GM12878 (cell line): ENCODE measurements around the gene TSC2. TPM values are rescaled to one million over a fixed set of nuclear protein-coding genes. Genes with fewer than 3 reads are reported as not detected.

Experiments
- ATAC-seq: fragments of 200-7000 bp; cut with Tn5 transposase; 3 replicates; pipeline ENCODE4 v1.9.1; 2020; ENCODE audit warnings: mild to moderate bottlenecking, moderate library complexity
- BruUV-seq: library from RNA; stranded (reverse); fragments of 400-500 nt; replicated peaks from 2 replicates; lab custom pipeline; 2021; lab: Mats Ljungman, UMichigan
- CTCF ChIA-PET: fragments of 300-600 bp; sonication (Branson Sonifier 250); formaldehyde crosslinking; extraction: SDS; loops from one replicate; lab custom pipeline; 2021; ENCODE audit warnings: inconsistent platforms; lab: Yijun Ruan, JAX
- POLR2A ChIA-PET: fragments of 350-600 bp; formaldehyde crosslinking; extraction: SDS; loops from one replicate; lab custom pipeline; 2021; ENCODE audit warnings: inconsistent platforms; lab: Charles Lee
- RAD21 ChIA-PET: fragments of 300-600 bp; sonication (Branson Sonifier 250); formaldehyde crosslinking; loops from one replicate; lab custom pipeline; 2023; ENCODE audit warnings: antibody characterized with exemption; ENCODE audit not compliant: unreplicated experiment; lab: Charles Lee
- SMC1A ChIA-PET: fragments of 300-600 bp; sonication (Branson Sonifier 250); formaldehyde crosslinking; loops from one replicate; lab custom pipeline; 2023; ENCODE audit not compliant: unreplicated experiment, uncharacterized antibody; lab: Charles Lee
- DNase-seq: peaks from one replicate; pipeline ENCODE4 v3.0.0-alpha.2; 2011; ENCODE audit warnings: low read depth, low spot score
- FAIRE-seq: peaks from 3 replicates; lab custom pipeline; 2011; peaks lifted over from hg19 to GRCh38; lab: Jason Lieb, UNC
- H2AFZ ChIP-seq: 2 replicates; pipeline ENCODE4 v1.6.0; 2011; ENCODE audit warnings: low read depth, low read length, control low read depth; ENCODE audit not compliant: control insufficient read depth
- H3K27ac ChIP-seq: 2 replicates; pipeline ENCODE4 v1.5.1; 2011; ENCODE audit warnings: control low read depth; ENCODE audit not compliant: control insufficient read depth, insufficient read depth
- H3K27me3 ChIP-seq, 2 experiments: replicated peaks in 1 of 2; 2 replicates each; pipeline versions ENCODE4 v1.6.0 to v1.6.1; 2011; ENCODE audit warnings: low read length in 1 of 2; ENCODE audit not compliant: control insufficient read depth in 2 of 2, insufficient read depth in 2 of 2
- H3K36me3 ChIP-seq, 2 experiments: 2 replicates each; pipeline ENCODE4 v1.5.1; 2011; ENCODE audit warnings: low read length in 1 of 2; ENCODE audit not compliant: control insufficient read depth in 2 of 2, insufficient read depth in 2 of 2
- H3K4me1 ChIP-seq: 2 replicates; pipeline ENCODE4 v1.6.1; 2011; ENCODE audit warnings: mild to moderate bottlenecking, low read length, moderate library complexity, mixed read lengths; ENCODE audit not compliant: control insufficient read depth, insufficient read depth
- H3K4me2 ChIP-seq: 2 replicates; pipeline ENCODE4 v1.6.0; 2011; ENCODE audit warnings: control low read depth; ENCODE audit not compliant: control insufficient read depth, insufficient read depth
- H3K4me3 ChIP-seq: fragments of 200-600 bp; sonication (generic); 2 replicates; pipeline ENCODE4 v1.5.1; 2016
- H3K79me2 ChIP-seq: 2 replicates; pipeline ENCODE4 v1.6.0; 2011; ENCODE audit warnings: low read length; ENCODE audit not compliant: control insufficient read depth, insufficient read depth
- H3K9ac ChIP-seq: 2 replicates; pipeline ENCODE4 v1.8.0; 2011; ENCODE audit warnings: low read length, control low read depth, mixed read lengths; ENCODE audit not compliant: control insufficient read depth, insufficient read depth
- H3K9me3 ChIP-seq: replicated peaks from 3 replicates; pipeline ENCODE4 v1.5.1; 2011; ENCODE audit warnings: mild to moderate bottlenecking, low read length; ENCODE audit not compliant: control insufficient read depth, insufficient read depth
- H4K20me1 ChIP-seq: 2 replicates; pipeline ENCODE4 v1.6.0; 2011; ENCODE audit not compliant: control insufficient read depth, insufficient read depth
- ATF7 ChIP-seq: fragments of 450-650 bp; IDR thresholded peaks from 2 replicates; pipeline ENCODE4 v1.6.1; 2016; ENCODE audit warnings: low read depth, mild to moderate bottlenecking
- CBX5 ChIP-seq: sonication (generic); IDR thresholded peaks from 2 replicates; pipeline ENCODE4 v1.6.1; 2016; ENCODE audit warnings: low read depth, moderate library complexity, mild to moderate bottlenecking, inconsistent platforms
- CHD1 ChIP-seq: IDR thresholded peaks from 2 replicates; pipeline ENCODE4 v1.6.1; 2012; ENCODE audit warnings: low read depth, low read length, improper control_type of control experiment
- CREM ChIP-seq: IDR thresholded peaks from 2 replicates; pipeline ENCODE4 v1.6.1; 2014; ENCODE audit warnings: antibody characterized with exemption, low read depth
- MYC ChIP-seq: IDR thresholded peaks from 2 replicates; pipeline ENCODE4 v1.6.1; 2011; ENCODE audit warnings: mild to moderate bottlenecking, low read length, moderate library complexity, inconsistent platforms; ENCODE audit not compliant: insufficient read depth, insufficient replicate concordance, insufficient read length, severe bottlenecking
- PKNOX1 ChIP-seq: fragments of 450-650 bp; IDR thresholded peaks from 2 replicates; pipeline ENCODE4 v1.6.1; 2016; ENCODE audit warnings: mild to moderate bottlenecking
- RB1 ChIP-seq: fragments of 450-650 bp; formaldehyde crosslinking; IDR thresholded peaks from 2 replicates; pipeline ENCODE4 v1.6.1; 2017; ENCODE audit warnings: mild to moderate bottlenecking, borderline replicate concordance
- RBBP5 ChIP-seq: fragments of 200-600 bp; sonication (generic); conservative IDR thresholded peaks from 2 replicates; pipeline ENCODE4 v1.6.1; 2016
- SMARCA5 ChIP-seq: fragments of 450-650 bp; IDR thresholded peaks from 2 replicates; pipeline ENCODE4 v1.6.1; 2017; ENCODE audit warnings: mild to moderate bottlenecking
- SMC3 ChIP-seq: IDR thresholded peaks from 2 replicates; pipeline ENCODE4 v1.6.1; 2011; ENCODE audit warnings: low read length, improper control_type of control experiment, borderline replicate concordance
- SPI1 ChIP-seq: IDR thresholded peaks from 2 replicates; pipeline ENCODE4 v1.6.1; 2011; ENCODE audit warnings: low read depth, mild to moderate bottlenecking, low read length, moderate library complexity, borderline replicate concordance; ENCODE audit not compliant: insufficient read depth
- SUPT20H ChIP-seq: IDR thresholded peaks from 2 replicates; pipeline ENCODE4 v1.6.1; 2011; ENCODE audit warnings: low read depth, mild to moderate bottlenecking, low read length, moderate library complexity, borderline replicate concordance; ENCODE audit not compliant: control insufficient read depth
- TBL1XR1 ChIP-seq: IDR thresholded peaks from 2 replicates; pipeline ENCODE4 v1.6.1; 2012; ENCODE audit warnings: low read depth, low read length, improper control_type of control experiment
- USF2 ChIP-seq: IDR thresholded peaks from 2 replicates; pipeline ENCODE4 v1.6.1; 2011; ENCODE audit warnings: low read depth, low read length, improper control_type of control experiment, borderline replicate concordance
- ZNF274 ChIP-seq: IDR thresholded peaks from one replicate; pipeline ENCODE4 v1.8.0; 2011; ENCODE audit not compliant: insufficient read length, insufficient read depth
- ZSCAN29 ChIP-seq: fragments of 450-650 bp; IDR thresholded peaks from 2 replicates; pipeline ENCODE4 v1.6.1; 2017; ENCODE audit warnings: mild to moderate bottlenecking, moderate library complexity
- WGBS: methylation state at CpG from one replicate; pipeline ENCODE4 v1.1.6; 2016; ENCODE audit warnings: low lambda C conversion rate; ENCODE audit not compliant: insufficient replicate concordance, insufficient coverage; ENCODE audit errors: missing lambda C conversion rate; 5-methylcytosine and 5-hydroxymethylcytosine counted together
- in situ Hi-C: fragments of 300-500 bp; cut with MboI; formaldehyde crosslinking; loops from 9 replicates; pipeline ENCODE4 v1.14.3; 2018; ENCODE audit warnings: mixed read lengths
- intact Hi-C: fragments of 100-400 bp; cut with micrococcal nuclease; formaldehyde crosslinking; loops from one replicate; pipeline ENCODE4 v1.14.2; 2022; ENCODE audit not compliant: unreplicated experiment
- polyA plus RNA-seq, 11 experiments: library from polyadenylated mRNA; depleted of rRNA in 4 of 11; unstranded in 6 of 11; stranded (reverse) in 5 of 11; fragments of >200 nt; fragmentation: Nextera tagmentation in 4 of 11; fragmentation: Illumina TruSeq in 1 of 11; extraction: Ambion mirVana in 4 of 11; extraction: Trizol in 1 of 11; gene quantifications; 1 replicate in 1 of 11; 2 replicates in 10 of 11; pipeline versions ENCODE4 v1.2.1 to v1.2.3, GENCODE V29; 2011 to 2016; ENCODE audit warnings: inconsistent platforms in 2 of 11, missing spikeins in 2 of 11, low read depth in 1 of 11
- total RNA-seq, 4 experiments: library from RNA; depleted of rRNA in 3 of 4; stranded (reverse); fragments of >200 nt in 3 of 4; fragmentation: Illumina TruSeq in 1 of 4; extraction: Trizol in 1 of 4; gene quantifications; 2 replicates each; pipeline versions ENCODE4 v1.2.1 to v1.2.3, GENCODE V29; 2013 to 2021

Gene TSC2
- total and polyA plus RNA-seq, 10 of the 15 experiments (the other 5 are each of a cell fraction or from before 2014, with no cell fraction given) = 1.6 to 77.0 (median 21.6) TPM

- TF ChIP-seq SPI1 = no peak
Measured at GRCh38 chr16:2058872-2059271, 11.1 kb downstream of the TSC2 start (continued).

GRCh38 chr16:2060346-2060745 is 12.6 kb downstream of the TSC2 start:
- Histone ChIP-seq H3K27me3 (no peaks in the 10 kb centered on the region), H3K4me3 (no peak overlapping the region), H3K9ac (no peak overlapping the region), H2AFZ (no peak overlapping the region), H3K4me1 (no peaks in the 10 kb centered on the region), H3K27ac (no peak overlapping the region), H3K79me2 (no peaks in the 10 kb centered on the region), H4K20me1 (no peaks in the 10 kb centered on the region), H3K4me2 (no peak overlapping the region), H3K36me3 (peaks cover 0 to 3% of the 10 kb centered on the region in 2 experiments; a peak in 3 of 4 replicates), H3K9me3 (no peaks in the 10 kb centered on the region)
- intact Hi-C loops (no loop called here), in situ Hi-C loops (no loop called here)
- no TSS peak for BruUV-seq
- DNase-seq (no peak), FAIRE-seq (no peak), ATAC-seq (no peak)
- ChIA-PET POLR2A (no interaction called here), RAD21 (no interaction called here), CTCF (no interaction called here), SMC1A (no interaction called here)
- 79% methylated on average over 17 of the region's 17 CpGs for WGBS
- no peak for TF ChIP-seq SMARCA5
- no peak for TF ChIP-seq CHD1
- no peak for TF ChIP-seq MYC
- no peak for TF ChIP-seq CREM
- TF ChIP-seq SUPT20H = no peak
- TF ChIP-seq SMC3 = no peak
- no peak for TF ChIP-seq RB1
- TF ChIP-seq RBBP5 = no peak
- no peak for TF ChIP-seq CBX5
- no peak for TF ChIP-seq TBL1XR1
- TF ChIP-seq USF2 = no peak
- TF ChIP-seq ATF7 = no peak
- no peak for TF ChIP-seq ZSCAN29
- no peak for TF ChIP-seq PKNOX1
- TF ChIP-seq ZNF274 = no peak
